HPDE6-E6E7 (cell line): Measurements from ENCODE around the gene NUP50.

Experiments used
- DNase-seq: peaks from one replicate; pipeline ENCODE4 v3.0.0; 2011; ENCODE audit warnings: missing footprints; ENCODE audit errors: extremely low spot score

NUP50 gene

GRCh38 chr22:45194686-45195085 is 31.0 kb downstream of the NUP50 start:
- no peak for DNase-seq

GRCh38 chr22:45195616-45196015 is 31.9 kb downstream of the NUP50 start:
- DNase-seq = no peak

DNA sequence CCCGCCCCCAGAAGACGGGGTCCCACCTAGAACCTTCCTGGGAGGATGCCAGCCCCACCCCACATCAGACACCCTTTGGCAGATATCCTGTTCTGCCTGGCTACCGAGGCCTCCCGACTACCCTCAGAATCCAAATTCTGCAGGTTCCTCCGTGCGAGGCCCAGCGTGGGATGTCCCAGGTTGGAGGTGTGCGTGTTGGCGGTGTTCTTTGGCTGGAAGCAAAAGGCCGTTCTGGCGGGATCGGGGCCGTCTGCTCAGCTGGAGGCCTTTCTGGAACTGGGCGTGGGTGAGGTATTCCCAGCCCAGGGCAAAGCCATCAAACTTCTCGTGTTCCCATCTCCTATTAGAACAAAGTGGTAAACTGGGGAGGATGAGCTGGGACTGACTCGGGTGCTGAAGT is 32.6 kb downstream of the NUP50 start:
- no peak for DNase-seq

DNA sequence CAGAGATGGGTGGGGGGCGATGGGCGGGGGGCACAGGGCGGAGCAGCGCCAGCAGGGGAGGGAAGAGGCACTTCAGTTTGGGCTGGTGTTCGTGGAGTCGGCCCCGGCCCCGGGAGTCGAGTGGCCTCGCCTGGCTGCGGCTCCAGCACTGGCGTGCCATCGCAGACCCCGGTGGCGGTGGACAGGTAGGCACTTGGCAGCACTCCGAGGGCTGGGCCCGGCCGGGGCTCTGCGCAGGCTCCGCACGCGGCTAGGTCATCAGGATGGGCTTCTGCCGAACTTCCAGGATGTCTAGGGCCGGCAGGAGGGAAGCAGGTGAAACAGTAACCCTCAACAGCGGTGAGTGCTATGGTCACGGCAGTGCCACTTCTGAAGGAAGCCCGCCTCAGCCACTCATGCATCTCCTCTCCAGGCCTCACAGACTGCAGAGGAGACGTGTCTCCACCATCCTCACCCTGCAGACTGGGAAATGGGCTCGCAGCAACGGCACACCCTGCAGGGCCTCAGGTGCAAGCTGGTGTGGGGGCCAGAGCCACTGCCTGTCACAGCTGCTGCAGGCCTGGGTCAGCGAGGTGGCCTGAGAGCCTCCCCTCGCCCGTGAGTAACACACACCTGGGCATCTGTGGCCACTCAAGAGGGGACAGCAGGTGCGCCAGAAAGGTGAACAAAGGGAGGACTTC is 33.3 kb downstream of the NUP50 start:
- DNase-seq = no peak

DNA sequence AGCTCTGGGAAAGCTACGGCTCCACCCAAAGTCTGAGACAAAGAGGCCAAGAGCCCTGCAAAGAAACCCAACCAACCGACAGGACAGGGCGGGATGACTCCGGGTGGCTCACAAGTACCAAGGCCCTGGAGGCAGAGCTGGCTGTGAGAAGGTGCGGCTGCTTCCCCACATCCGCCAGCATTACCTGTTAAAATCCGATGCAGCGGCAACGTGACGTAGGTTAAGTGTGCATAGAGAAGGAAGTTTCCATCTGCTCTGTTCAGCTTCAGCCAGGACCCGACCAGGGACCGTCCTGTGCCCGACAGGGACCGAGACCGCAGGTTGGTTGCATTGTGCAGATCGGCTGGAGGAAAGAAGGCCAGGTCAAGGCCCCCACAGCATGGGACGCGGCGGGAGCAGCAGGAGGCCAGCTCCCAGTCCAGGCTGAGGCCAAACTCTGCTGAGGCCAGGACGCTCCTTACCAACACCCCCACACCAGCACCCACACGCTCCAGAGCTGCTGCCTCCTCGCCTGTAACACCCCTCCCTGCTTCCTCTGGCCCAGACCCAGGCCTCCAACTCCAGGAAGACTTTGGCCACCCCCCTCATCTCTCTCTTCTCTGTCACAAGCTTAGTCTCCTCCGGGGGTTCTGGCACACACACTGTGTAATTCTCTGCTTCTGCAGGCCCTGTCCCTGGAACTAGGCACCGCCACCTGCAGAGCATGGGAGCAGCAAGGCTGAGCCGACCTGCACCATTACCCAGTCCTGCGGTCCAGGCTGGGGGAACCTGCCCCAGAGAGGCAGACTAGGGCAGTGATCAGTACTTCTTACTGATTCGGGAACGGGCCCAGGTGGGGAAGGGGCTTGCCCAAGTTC is 34.1 kb downstream of the NUP50 start:
- DNase-seq = no peak

- DNase-seq = no peak
These were observed 34.7 kb downstream of the NUP50 start for GRCh38 chr22:45198463-45198795.

- DNase-seq = no peak
These were observed 36.0 kb downstream of the NUP50 start for GRCh38 chr22:45199723-45200122.

DNA sequence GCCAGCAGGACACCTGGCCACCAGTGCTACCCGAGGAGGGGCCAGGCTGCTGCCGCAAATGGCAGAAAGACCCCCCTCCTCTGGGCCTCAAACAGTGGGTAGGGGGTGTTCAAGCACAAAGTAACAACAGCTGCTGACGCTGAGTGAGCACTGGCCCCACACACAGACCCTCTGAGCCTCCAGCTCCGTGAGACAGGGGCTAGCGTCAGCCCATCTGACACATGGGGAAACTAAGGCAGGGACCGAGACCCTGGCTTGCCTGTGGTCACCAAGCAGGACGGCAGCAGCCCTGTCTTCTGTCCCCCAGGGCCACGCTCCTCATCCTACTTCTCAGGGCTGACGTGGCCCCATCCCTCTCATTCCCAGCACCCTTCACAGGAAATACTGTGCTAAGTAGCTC is 36.5 kb downstream of the NUP50 start:
- no peak for DNase-seq

DNA sequence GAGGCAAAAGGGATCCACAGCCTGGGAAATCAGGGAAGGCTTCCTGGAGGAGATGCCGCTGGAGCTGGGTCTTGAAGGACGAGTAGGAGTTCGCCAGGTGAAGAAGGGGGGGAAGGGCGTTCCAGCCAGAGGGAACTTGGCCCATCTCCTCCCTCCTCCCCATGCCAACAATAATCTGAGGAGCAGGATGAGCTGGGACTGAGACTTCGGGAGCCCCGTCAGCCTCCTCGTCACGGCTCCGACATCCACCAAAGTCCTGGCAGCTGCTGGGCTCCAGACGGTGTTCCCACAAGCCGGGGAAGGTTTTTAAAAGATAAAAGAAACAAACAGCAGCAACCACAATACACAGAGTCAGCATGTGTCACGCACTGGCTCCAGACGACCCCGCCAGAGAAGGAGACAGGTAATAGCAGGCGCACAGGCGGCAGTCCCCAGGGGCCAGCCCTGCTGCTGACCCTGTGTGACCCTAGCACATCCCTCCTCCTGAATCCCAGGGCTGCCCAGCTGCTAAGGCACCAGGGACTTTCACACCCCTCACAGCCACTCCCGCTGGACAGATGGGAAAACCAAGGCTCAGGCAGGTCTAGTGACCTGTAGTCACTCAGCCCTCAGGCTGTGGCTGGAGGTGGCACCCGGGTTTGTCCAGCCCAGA is 37.3 kb downstream of the NUP50 start:
- no peak for DNase-seq

DNA sequence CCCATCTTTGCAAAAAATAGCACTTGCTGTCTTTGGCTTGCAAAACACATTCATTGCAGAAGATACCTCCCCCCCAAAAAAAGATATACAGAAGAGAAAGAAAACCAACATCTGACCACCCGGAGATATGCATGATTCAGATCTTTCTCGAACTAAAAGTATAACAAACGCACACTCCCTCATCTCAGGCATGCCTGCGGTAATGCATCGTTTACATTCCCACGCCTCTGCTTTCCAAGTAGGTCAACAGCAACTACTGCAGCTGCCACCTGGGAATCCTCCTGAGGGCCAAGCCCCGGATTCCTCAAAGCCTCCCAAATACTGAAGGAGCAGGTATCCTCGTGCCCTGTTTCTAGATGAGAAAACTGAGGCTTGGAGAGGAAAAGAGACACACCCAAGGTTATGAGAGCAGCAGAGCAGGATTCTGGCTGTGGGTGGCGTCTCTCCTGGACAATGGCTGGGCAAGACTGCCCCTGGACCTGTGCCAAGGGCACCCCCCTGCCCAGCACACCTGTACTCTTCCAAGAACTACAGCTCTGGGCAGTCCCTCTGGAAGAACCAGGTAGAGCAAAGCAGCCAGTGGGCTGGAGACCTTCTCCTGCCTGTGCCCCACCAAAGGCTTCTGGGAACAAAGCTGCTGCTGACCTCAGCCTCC is 38.1 kb downstream of the NUP50 start:
- no peak for DNase-seq

DNA sequence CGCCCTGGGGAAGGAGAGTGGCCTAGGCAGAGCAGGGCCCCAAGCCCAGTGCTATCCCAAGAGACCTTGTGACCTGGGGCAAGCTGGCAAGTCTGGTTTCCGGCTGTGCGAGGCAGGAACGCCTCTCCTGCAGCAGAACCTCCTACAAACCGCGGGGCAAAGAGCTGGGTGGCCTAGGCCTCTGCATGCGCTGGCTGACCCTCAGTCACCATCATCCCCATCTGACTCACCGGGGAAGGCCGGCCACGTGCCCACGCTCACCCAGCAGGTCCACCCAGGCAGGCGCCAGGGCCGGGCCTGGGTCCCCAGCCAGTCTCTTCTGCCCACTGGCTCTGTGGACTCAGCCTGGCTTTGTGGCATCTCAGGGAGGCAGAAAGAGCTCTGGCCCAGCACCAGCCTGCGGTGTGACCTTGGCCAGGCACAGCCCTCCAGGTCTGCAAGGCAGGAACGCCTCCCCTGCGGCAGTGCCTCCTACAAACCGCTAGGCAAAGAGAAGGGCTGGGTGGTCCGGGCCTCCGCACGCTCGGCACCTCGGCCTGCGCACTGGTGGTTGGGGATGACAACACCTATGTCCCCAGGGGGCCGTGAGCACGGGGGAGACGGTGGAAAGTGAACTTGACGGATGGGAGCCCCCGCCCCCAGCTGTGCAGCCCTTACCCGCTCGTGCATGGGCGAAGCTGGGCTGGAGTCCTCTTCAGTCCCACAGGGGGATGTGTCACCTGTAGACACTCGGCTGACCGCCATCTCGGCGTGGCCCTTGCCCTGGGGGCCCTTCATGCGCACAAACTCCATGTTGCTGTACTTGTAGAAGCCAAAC is 38.8 kb downstream of the NUP50 start:
- DNase-seq = no peak

DNA sequence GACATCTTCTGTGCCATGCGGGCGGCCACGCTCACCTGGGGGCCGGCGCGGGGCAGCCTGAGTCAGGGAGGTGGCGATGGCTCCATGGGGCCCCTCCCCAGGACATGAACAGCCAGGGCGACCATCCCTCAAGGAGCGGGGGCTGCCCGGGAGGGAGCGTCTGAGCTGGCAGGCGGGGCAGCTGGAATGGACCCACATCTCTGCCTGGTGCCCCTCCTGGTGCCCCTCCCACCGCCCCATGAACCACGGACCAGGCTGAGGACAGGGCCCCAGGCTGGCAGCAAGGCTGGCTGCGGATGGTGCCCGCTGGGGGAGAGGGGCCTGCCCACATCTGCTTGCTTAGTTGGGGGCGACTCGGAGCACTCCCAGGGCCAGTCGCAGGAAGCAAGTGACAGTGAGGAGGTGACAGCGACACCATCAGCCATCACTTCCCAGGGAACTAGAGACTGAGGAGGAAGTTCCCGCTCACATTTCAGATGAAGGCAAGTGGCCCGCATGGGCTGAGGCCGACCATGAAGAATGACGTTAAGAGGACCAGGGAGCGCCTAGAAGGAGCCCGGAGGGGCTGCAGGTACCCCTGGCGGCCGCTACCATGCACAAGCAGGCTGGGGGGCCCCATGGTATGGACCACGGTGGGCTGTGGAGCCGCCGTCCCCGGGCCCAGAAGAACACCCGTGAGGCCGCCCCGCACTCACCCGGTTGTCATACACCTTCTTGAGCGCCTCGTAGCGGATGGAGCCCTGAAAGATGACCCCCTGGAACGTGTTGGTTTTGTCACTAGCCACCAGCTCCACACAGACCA is 39.6 kb downstream of the NUP50 start:
- DNase-seq = no peak

DNA sequence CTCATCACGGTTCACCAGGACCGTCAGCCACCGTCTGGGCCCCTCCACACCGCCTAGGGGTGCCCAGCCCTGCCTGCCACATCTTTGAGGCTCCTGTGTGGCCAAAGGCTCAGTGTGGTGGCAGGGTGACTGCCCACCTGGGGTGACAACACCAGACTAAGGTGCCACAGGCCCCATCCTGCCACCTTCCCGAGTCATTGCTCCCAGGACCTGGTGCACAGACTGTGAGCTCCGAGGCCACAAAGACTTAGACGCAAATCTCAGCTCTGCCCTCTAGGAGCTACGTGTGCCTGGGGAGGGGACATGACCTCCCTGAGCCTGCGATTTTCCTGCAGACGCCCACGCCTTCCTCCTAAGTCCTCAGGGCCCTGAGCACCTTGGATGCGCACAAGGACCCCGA is 40.5 kb downstream of the NUP50 start:
- no peak for DNase-seq

- DNase-seq = no peak
These were observed 41.1 kb downstream of the NUP50 start for GRCh38 chr22:45204819-45205218.

GRCh38 chr22:45205276-45205925 is 41.7 kb downstream of the NUP50 start:
- no peak for DNase-seq

DNA sequence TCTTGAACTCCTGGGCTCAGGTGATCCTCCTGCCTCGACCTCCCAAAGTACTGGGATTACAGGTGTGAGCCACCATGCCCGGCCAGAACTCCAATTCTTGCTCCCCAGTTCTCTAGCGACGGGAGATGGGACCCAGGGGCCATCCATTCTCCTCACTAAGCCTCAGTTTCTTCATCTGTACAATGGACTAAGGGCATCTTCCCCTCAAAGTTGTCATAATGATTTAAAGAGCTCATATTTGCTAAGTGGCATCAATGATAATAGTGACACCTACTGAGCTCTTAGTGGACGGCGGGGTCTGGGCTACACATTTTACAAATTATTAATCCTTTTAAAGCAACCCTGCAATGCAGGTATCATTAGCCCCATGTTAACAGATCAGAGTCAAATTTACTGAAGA is 42.5 kb downstream of the NUP50 start:
- no peak for DNase-seq

DNA sequence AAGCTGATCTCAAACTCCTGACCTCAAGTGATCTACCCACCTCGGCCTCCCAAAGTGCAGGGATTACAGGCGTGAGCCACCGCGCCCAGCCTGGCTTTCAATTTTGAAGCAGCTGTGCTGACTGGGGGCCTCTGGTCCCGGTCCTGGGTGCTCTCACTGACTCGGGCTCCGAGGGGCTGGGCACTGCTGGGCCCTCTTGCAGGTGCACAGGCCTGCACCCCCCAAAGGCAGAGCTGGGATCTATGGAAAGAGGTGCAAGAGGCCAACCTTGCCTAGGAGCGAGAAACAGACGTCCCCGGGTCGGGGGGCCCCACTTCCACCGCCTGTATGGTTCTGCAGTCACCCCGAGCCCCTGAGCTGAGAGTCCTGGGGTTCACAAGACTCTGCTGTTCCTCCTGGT is 43.8 kb downstream of the NUP50 start:
- no peak for DNase-seq

GRCh38 chr22:45207981-45208664 is 44.4 kb downstream of the NUP50 start:
- DNase-seq = no peak

GRCh38 chr22:45208696-45208992 is 44.9 kb downstream of the NUP50 start:
- DNase-seq = no peak
